NCI-H2227 treated with DMSO at 0.1 percent for 48 hours (cell line): ENCODE data around the gene DYNC2I2.
"Not testable (repeated sequence)": the region's sequence is repeated elsewhere in the genome, so short reads cannot be mapped to it uniquely, and the experiment has no call there.

ENCODE experiments used
- DNase-seq: peaks from one replicate; lab custom pipeline; 2025; lab: John Stamatoyannopoulos, UW

Gene DYNC2I2

DNA sequence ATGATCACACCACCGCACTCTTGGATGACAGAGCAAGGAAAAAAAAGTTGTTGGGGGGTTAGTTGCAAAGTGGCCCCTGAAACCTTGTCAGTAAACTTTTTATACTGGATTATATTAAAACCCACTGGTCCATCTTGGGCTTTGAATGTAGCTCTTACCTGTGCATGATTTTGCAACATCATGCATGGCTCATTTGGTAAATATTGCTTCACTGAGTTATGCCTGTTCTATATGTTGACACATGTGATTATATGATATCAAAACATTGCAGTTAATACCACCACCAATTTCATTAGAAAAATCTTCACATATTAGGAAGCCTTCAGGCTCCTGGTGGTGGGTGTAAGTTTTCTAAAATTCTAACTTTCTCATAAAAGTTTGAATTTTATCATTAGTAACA is 41.9 kb downstream of the DYNC2I2 start:
- no peak for DNase-seq

DNA sequence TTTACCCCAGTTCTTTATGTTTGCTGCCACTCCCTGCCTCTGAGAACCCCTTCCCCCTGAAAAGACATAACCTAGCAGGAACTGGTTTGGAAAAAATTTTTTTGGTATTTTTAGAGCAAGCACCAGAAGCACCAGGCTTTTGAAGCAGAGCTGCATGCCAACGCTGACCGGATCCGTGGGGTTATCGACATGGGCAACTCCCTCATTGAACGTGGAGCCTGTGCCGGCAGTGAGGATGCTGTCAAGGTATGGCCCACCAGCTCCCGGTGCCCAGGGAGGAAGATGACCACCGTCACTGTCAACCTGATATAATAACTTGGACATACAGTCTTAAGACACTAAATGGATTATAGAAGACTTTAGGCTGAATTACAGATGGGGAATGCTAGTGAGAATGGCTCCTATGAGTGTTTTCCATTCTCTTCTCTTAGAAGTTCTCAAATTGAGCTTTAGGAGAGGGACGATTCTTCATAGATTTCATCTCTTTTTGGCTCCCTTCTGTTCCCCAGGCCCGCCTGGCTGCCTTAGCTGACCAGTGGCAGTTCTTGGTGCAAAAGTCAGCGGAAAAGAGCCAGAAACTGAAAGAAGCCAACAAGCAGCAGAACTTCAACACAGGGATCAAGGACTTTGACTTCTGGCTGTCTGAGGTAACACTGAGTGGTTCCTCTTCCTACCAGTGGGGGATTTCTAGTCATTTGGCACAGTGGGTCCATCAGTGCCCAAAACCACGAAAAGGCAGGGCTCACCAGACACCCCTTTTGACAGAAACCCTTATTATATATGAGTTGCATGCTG is 44.9 kb downstream of the DYNC2I2 start:
- no peak for DNase-seq

DNA sequence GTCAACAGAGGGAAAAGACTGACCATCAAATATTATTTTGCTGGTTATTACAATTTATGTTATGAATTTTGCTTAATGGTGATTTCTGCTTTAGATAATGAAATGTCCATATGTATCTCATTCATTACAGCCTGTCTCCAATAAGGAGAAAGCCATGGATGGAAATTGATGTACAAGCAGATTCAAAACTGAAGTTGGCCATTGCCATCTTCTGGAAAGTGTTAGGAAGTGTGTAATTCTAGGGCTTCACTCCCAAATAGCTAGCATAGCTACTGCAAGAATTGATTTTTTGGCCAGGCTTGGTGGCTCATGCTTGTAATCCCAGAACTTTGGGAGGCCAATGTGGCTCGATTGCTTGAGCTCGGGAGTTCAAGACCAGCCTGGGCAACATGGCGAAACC is 45.8 kb downstream of the DYNC2I2 start:
- no peak for DNase-seq

DNA sequence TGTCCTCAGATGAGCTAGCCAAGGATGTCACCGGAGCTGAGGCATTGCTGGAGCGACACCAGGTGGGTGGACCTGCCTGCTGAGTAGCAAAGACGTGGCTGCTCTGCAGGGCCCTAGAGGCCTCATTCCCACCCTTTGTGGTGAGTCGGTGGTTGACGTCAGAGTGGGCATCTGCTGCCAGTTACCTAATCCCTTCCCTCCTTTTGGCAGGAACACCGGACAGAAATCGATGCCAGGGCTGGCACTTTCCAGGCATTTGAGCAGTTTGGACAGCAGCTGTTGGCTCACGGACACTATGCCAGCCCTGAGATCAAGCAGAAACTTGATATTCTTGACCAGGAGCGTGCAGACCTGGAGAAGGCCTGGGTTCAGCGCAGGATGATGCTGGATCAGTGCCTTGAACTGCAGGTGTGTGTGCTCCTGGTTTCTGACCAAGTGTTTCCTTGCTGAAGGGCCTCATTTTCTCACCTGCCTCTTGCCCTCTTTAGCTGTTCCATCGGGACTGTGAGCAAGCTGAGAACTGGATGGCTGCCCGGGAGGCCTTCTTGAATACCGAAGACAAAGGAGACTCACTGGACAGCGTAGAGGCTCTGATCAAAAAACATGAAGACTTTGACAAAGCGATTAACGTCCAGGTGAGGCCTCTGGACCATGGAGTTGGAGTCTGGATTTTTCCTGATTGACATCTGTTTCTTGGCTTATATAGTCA is 48.9 kb downstream of the DYNC2I2 start:
- DNase-seq, result no peak

DNA sequence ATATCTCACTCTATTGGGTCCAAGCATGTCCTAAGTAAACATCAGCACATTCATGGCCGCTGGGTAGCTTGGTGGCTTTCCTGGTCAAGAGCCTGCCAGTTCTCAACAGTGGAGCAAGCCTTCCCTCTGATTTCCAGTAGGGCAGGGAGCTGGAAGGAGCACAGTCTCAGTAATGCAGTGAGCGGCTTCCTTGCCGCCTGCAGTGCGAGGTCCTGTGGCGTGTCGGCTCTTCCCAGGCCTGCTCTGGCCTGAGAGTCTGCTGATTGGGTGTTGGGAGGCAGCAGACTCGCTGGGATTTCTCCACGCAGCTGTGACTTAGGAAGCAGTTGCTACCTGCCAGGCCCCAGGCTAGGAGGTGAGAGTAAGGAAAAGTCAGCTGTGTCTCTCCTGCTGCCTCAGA is 53.0 kb downstream of the DYNC2I2 start:
- DNase-seq, result no peak

DNA sequence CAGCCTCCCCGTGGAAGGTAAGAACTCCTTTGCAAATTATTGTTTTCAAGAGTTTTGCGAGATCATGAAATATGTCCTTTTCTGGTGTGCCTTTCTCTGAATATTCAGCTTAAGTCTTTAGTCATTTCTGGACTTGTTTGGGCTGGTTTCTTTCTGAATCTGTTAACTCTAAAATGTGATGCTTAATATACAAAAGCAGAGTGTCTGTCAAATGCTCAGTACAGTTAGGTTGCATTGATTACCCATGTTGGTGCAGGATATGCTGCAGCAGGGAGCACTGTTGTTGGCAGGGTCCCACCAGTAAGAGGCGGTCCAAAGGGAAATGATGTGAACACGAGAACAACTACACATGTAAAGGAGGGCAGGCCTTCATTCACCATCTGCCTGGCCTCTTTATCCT is 56.5 kb downstream of the DYNC2I2 start:
- DNase-seq, result no peak

DNA sequence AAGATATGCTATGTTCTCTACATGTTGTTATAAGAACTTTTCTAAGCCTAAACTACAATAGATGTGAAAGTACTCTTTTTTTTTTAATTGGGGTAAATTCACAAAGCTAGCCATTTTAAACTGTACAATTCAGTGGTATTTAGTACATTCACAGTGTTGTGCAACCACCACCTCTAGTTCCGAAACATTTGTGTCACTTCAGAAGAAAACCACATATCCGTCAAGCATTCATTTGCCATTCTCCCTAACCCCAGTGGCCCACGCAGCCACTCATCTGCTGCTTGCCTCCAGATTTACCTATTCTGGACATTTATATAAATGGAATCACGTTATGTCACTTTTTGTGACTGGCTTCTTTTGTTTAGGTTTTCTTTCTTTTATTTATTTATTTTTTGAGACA is 61.2 kb downstream of the DYNC2I2 start:
- DNase-seq, result no peak

DNA sequence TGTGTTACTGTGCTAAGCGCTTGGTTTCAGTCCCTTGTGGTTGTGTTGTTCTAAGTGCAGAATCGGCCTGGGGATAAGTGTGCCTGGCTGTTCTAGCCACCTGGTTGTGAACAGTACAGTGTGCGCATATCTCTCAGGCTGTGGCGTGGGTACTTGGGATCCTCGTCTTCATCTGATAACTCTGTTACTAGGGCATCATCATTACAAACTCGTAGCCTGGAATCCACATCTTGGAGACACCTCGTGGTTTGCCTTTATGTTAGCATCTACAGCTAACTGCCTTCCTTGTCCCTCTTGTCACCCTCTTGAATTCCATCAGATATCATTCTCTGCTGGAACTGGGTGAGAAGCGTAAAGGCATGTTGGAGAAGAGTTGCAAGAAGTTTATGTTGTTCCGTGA is 62.8 kb downstream of the DYNC2I2 start:
- no peak for DNase-seq

DNA sequence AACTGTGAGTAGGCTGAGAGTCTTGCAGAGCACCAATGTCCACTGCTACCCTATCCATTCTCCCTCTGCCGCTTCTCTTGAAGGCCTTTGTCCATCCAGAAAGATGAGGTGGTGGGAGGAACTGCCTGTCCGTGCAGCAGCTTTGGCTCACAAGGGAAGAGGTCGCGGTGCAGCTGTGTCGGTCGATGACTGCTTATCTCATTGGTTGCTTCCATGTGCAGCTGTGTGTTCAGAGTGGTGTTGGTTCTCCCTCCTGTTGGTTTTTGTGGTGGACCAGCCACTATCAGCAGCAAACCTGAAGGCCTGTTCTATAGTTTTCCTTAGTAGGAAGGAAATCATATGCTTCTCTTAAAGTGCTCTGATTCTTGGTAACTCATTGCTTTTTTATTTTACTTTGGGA is 63.6 kb downstream of the DYNC2I2 start:
- no peak for DNase-seq

DNA sequence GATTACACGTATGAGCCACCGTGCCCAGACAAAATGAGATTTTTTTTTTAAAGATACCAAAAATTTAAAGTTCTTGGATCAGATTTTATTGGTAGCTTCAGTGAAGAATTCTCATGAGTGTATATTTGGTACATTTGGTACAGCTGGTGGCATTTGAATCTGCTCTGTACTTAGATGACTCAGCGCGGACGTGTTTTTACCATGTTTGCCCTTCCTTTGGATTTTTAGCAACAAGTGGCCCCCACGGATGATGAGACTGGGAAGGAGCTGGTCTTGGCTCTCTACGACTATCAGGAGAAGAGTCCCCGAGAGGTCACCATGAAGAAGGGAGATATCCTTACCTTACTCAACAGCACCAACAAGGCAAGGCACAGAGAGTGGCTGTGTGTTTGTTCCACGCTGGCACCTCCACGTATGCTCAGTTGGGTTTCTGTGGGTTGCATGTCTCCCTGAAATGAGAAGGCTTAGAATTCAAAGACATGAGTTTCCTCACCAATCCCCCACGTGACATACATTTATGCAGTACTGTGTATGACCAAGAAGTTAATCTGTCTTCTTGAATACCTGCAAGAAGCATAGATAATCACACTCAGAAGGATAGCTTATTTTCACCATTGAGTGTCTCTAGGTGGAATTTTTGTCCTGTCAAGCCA is 67.9 kb downstream of the DYNC2I2 start:
- DNase-seq, result no peak

DNA sequence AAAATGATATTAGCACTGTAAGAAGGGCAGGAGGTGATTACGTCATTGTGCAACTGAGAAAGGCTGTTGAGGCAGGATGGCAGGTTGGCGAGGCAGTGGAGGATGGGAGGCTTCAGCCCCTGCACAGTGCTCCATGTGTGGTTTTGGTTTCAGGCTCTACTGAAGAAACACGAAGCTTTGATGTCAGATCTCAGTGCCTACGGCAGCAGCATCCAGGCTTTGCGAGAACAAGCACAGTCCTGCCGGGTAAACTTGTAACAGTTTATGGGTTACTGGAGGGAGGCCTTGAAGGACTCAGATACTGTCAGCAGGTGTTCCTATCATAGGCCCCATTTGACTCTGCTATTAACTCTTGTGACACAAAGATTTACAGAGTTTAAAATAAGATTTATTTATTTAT is 69.2 kb downstream of the DYNC2I2 start:
- no peak for DNase-seq

DNA sequence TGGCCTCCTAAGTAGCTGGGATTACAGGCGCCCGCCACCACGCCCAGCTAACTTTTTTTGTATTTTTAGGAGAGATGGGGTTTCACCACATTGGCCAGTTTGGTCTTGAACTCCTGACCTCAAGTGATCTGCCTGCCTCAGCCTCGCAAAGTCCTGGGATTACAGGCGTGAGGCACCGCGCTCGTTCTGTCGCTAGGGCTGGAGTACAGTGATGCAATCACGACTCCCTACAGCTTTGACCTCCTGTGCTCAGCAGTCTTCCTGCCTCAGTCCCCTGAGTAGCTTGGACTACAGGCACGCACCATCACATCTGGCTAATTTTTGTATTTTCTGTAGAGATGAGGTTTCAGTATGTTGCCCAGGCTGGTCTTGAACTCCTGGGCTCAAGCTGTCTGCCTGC is 69.7 kb downstream of the DYNC2I2 start:
- not testable (repeated sequence) for DNase-seq

DNA sequence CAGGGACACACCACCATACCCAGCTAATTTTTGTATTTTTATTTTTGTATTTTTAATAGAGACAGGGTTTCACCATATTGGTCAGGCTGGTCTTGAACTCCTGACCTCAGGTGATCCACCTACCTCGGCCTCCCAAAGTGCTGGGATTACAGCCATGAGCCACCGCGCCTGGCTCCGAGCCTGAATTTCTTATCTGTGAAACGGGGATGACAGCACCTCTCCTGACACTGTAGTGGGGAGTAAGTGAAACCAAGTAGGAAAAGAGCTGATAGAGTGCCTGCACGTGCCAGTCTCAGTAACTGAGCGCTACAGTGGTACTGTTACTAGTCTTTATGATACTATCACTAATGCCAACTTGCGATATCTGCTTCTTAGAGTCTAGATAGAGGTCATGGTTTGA is 71.5 kb downstream of the DYNC2I2 start:
- not testable (repeated sequence) for DNase-seq
